Nephron (organoid): ENCODE results near the gene DCP1B.

Experiments used
- H3K27ac Mint-ChIP-seq, 3 experiments: 2 replicates each; pipeline ENCODE4 v1.8.0; 2020; ENCODE audit warnings: mixed read lengths in 3 of 3, mild to moderate bottlenecking in 2 of 3, moderate library complexity in 1 of 3
- H3K27me3 Mint-ChIP-seq: 2 replicates; pipeline ENCODE4 v1.8.0; 2021; ENCODE audit warnings: low read depth, mild to moderate bottlenecking, moderate library complexity, mixed read lengths
- H3K36me3 Mint-ChIP-seq: 2 replicates; pipeline ENCODE4 v1.8.0; 2020; ENCODE audit warnings: low read depth, mixed read lengths
- H3K4me1 Mint-ChIP-seq: 2 replicates; pipeline ENCODE4 v1.8.0; 2020; ENCODE audit warnings: mixed read lengths
- H3K4me3 Mint-ChIP-seq, 3 experiments: 2 replicates each; pipeline ENCODE4 v1.8.0; 2020; ENCODE audit warnings: mild to moderate bottlenecking in 3 of 3, mixed read lengths in 3 of 3, moderate library complexity in 2 of 3
- H3K9me3 Mint-ChIP-seq: 2 replicates; pipeline ENCODE4 v1.8.0; 2020; ENCODE audit warnings: mixed read lengths
- TF ChIP-seq, protein P1 (sequence below), 3 experiments: fragments of 200-600 bp; sonication (generic); IDR thresholded peaks; one replicate each; pipeline ENCODE4 v1.5.0; 2021; ENCODE audit warnings: antibody characterized with exemption in 3 of 3; ENCODE audit not compliant: unreplicated experiment in 3 of 3

The DCP1B gene

DNA sequence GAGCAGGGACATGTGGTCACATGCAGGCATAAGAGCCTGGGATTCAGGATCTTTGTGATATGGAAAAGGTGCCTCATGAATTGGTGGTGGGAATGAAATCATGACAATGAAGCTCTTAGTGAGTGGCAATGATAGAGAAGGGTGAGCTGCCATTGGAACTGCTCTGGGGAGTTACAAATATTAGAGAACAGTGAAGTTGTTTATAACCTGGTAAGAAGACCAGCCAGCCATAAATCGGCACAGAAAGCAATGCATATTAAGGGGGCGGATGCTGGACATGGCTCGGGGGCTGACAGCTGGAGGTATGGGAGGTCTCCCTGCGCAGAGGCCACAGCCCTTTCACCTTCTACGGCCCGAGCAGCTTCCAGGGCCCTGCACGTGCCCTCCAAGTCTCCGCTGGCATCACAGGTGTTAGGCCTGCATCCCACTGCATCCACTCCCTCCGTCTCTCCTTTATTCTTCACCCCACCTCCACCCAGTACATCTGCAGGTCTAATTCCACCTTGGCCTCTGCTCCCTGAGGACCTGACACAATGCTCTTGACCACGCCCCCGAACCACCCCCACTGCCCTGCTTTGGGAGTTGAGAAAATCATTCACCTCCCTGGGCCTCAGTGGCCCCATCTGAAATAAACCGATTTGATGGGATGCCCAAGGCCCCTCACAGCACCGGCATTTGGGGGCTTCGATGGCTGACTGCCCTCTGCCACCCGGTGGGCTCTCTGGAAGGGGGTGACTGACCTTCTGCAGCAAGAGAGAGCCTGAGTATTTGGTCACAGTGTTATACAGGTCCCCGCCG, 89.9 kb downstream of the DCP1B start:
- H3K4me1 Mint-ChIP-seq = peaks cover 42% of the 10 kb centered on the region
- peaks cover 13% of the 10 kb centered on the region for H3K27me3 Mint-ChIP-seq
- peak overlapping the region in 1 of 3 experiments; percentile 32 for H3K27ac Mint-ChIP-seq
- H3K36me3 Mint-ChIP-seq = no peaks in the 10 kb centered on the region
- TF ChIP-seq, protein P1, sequence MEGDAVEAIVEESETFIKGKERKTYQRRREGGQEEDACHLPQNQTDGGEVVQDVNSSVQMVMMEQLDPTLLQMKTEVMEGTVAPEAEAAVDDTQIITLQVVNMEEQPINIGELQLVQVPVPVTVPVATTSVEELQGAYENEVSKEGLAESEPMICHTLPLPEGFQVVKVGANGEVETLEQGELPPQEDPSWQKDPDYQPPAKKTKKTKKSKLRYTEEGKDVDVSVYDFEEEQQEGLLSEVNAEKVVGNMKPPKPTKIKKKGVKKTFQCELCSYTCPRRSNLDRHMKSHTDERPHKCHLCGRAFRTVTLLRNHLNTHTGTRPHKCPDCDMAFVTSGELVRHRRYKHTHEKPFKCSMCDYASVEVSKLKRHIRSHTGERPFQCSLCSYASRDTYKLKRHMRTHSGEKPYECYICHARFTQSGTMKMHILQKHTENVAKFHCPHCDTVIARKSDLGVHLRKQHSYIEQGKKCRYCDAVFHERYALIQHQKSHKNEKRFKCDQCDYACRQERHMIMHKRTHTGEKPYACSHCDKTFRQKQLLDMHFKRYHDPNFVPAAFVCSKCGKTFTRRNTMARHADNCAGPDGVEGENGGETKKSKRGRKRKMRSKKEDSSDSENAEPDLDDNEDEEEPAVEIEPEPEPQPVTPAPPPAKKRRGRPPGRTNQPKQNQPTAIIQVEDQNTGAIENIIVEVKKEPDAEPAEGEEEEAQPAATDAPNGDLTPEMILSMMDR (IDR thresholded peaks at IDR 0.05; ENCODE audit: unreplicated experiment in 3 of 3) = no peak
- no peak overlapping the region for H3K4me3 Mint-ChIP-seq
- H3K9me3 Mint-ChIP-seq = no peaks in the 10 kb centered on the region

DNA sequence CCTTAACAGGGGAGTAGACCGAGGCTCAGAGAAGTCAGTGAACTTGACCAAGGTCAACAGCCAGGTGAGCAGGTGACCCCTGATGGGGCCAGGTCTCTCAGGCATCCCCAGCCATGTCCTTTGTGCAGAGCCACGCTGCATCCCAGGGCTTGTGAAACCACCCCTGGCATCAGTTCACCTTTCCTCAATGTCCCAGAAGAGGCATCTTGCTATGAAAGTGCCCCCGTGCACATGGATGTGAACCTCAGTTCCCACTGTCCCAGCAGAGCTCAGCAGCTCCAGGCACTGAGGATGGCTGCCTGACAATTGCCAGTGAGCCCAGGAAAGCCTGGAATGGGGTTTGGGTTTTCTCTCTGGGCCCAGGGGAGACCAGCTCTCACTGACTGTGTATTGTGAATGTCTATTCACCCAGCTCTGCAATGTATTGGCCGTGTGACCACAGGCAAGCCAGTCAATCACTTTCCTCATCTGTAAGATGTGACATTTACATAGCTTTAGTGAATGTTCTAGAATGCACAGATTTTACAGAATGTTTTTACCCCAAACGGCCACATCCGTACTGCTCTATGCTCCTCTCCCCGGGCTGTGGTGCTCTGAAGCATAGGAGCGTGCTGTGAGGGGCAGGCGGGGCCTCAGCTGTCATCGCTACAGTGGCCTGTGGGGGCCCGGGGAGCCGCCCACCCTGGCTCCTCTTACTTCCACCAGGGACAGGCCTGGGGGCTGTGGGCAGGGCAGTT, 90.7 kb downstream of the DCP1B start:
- Mint-ChIP-seq H3K4me1 (peaks cover 38% of the 10 kb centered on the region), H3K27ac (peak overlapping the region in 1 of 3 experiments; percentile 32), H3K36me3 (no peaks in the 10 kb centered on the region), H3K9me3 (no peaks in the 10 kb centered on the region), H3K4me3 (no peak overlapping the region), H3K27me3 (peaks cover 13% of the 10 kb centered on the region)
- TF ChIP-seq, protein P1 (IDR thresholded peaks at IDR 0.05; ENCODE audit: unreplicated experiment in 3 of 3) = no peak

DNA sequence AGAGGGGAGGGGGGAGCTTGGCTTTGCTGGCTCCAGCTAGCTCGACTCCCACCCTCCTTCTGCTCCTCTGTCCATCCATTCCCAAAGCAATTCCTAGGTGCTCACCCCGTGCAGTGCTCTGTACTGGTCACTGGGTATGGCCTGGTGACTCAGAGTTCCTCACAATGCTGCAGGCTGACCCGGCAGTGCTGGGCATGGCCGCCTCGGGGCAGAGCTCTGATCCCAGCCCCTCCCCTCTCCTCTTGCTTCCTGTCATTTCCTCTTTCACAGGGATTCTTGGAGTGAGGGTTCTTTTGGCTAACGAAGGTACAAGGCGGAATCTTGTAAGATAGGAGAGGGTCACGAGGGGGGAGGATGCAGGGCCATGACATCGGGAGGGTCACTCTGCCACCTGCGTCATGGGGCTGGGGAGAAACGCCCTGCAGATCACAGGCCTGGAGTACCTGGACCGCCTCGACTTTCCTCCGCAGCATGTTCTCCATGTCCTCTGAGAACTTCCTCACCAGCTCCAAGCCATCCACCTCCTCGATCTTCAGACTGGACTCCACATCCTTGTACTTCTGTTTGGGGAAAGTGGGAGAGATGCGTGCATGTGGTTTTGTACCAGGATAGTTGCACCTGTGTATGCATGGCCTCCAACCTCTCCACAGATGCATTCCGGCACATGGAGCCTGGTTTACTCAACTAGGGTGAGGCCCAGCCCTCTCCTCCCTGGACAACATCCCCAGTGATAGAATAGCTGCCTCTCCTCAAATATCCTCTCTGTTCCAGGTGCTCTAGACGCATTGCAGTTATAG, 91.5 kb downstream of the DCP1B start:
- Mint-ChIP-seq H3K4me1 (peaks cover 36% of the 10 kb centered on the region), H3K27ac (no peak overlapping the region), H3K27me3 (peaks cover 13% of the 10 kb centered on the region), H3K9me3 (no peaks in the 10 kb centered on the region), H3K36me3 (peaks cover 1% of the 10 kb centered on the region), H3K4me3 (no peak overlapping the region)
- TF ChIP-seq, protein P1 (IDR thresholded peaks at IDR 0.05; ENCODE audit: unreplicated experiment in 3 of 3) = no peak

DNA sequence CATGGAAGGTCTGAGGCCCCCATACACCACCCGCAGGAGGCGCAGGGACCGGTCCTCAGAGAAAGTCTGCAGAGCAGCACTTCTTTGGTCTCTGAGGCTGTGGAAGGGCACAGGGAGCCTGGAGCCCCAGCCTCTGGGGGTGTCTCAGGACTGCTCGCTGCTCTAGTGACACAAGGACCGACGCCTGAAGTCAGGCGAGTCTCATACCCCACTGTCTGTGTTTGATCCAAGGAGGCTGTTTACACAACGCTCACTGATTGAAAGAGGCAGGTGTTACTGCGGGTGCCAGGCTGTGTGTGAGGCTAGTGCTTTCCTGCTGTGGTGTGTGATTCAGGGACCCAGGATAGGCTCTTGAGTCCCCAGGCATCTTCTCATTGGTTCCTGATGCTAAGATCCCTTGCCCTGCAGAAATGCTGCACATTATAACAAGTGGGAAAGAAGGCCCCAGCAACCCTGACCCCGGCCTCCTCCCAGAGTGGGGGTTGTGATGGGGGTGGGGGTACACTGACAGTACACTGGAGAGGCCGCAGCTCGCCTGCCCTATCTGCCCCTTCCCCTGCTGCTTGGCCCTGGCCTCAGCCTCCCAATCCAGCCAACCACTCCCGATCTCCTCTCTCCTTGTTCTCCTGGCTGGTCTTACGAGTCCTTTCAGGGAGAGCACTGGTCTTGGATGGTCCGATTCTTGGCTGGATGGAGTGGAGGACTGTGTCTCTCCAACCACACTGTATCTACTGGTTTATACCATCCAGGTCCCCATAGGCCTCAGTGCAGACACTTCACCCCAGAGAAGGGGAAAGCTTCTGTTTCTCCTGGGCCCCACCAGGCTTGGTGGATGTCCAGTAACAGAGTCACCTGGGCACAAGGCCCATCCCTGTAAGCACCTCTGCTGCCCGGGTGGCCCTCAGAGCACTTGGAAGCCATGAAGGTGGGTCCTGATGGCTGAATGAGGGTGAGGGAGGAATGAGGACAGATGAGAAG, 92.4 kb downstream of the DCP1B start:
- Mint-ChIP-seq H3K9me3 (peaks cover 3% of the 10 kb centered on the region), H3K27ac (peak overlapping the region in 2 of 3 experiments; percentile 25 to 74), H3K4me3 (no peak overlapping the region), H3K36me3 (peaks cover 3% of the 10 kb centered on the region), H3K27me3 (peaks cover 10% of the 10 kb centered on the region), H3K4me1 (peaks cover 27% of the 10 kb centered on the region)
- TF ChIP-seq, protein P1 (IDR thresholded peaks at IDR 0.05; ENCODE audit: unreplicated experiment in 3 of 3) = no peak

DNA sequence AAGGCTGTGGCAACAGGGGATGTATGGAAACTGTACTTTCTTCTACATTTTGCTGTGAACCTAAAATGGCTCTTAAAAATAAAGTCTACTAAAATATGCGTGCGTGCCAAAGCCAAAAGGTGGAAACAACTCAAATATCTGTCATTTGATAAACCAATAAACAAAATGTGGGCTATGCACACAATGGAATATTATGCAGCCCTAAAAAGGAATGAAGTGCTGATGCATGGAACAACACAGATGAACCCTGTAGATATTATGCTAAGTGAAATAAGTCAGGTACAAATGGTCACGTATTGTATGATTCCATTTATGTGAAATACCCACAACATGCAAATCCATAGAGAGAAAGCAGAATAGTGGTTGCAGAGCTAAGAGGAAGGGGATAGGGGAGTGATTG, 93.8 kb downstream of the DCP1B start:
- H3K36me3 Mint-ChIP-seq = peaks cover 6% of the 10 kb centered on the region
- peaks cover 15% of the 10 kb centered on the region for H3K4me1 Mint-ChIP-seq
- peaks cover 15% of the 10 kb centered on the region for H3K9me3 Mint-ChIP-seq
- TF ChIP-seq, protein P1 (IDR thresholded peaks at IDR 0.05; ENCODE audit: unreplicated experiment in 3 of 3) = no peak
- no peak overlapping the region for H3K4me3 Mint-ChIP-seq
- peaks cover 3% of the 10 kb centered on the region for H3K27me3 Mint-ChIP-seq
- H3K27ac Mint-ChIP-seq = no peak overlapping the region
